ENCODE data around the gene UQCC5.

The UQCC5 gene

DNA sequence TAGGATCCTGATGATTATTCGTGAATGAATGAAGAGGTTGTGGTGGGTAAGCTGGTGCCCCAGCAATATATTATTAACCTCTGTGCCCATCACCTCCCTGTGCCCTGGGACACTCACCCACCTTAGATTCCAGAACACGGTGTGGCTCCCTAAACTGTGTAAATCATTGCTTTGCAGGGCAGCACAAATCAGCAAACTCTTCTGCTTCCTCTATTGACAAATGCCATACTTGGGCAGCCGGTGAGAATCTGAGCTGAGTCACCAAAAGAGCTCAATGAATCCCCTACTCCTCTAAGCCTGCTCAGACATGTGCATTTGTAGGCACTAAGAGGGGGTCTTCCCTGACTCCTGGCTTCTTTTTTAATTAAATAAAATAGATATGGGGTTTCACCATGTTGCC, 15.7 kb downstream of the UQCC5 start:
- DNase-seq (ENCODE audit: low spot score): no peak
- TF ChIP-seq CTCF (IDR thresholded peaks at IDR 0.05; ENCODE audit: borderline replicate concordance, control extremely low read depth, extremely low read depth, insufficient read depth, missing control alignments): no peak
- in situ Hi-C loops (cut with MboI; ENCODE audit: low sequenced_read_pairs, unreplicated experiment): no loop called here

DNA sequence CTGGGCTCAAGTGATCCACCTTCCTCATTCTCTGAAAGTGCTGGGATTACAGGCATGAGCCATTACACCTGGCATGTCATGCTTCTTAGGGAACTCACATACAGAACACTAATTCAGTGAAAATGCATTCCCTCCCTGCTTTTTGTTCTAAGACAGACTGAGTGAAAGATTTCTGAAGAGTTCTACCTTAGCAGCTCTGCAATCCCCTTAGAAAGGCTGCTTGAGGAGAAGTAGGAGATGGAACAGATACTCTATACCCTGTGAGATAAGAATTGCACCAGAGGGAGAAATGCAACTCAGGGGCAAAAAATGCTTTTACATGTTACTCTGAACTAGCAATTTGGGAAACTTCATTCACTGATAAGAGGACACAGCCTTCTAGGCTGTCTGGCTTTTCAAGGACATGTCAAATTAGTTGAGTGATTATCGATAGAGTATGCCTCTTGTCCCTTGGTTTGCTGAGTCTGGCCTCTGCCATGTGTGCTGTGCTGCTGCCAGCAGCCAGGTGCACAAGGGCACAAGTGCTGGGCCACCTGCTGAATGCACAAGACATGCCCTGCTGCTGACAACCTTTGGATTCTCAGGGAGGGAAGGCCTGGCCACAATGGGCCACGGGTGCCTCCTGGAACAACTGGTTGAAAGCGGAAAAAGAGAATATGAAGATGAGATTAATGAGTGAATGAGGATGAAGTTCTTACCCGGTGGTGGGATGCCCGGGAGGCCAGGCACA, 17.8 kb downstream of the UQCC5 start:
- in situ Hi-C loops (cut with MboI; ENCODE audit: low sequenced_read_pairs, unreplicated experiment): no loop called here
- TF ChIP-seq CTCF (IDR thresholded peaks at IDR 0.05; ENCODE audit: borderline replicate concordance, control extremely low read depth, extremely low read depth, insufficient read depth, missing control alignments): no peak
- DNase-seq (ENCODE audit: low spot score): no peak

DNA sequence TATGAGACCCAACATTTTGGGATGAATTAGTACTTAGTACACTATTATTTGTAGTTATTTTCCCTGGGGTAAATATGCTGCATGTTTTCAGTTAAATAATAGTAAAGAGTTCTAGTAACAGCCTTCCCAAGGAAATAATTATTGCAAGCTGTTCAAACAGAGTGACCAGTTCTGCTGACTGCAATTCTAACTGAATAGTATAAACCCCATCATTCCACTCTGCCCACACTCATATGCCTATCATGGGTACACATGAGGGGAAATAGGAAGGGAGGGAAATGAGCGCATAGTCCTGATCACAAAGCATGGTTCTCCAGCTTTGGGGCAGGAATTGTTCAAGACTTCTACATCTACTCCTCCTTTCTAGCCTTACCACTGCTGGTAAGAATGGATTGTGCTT, 18.7 kb downstream of the UQCC5 start:
- TF ChIP-seq CTCF (IDR thresholded peaks at IDR 0.05; ENCODE audit: borderline replicate concordance, control extremely low read depth, extremely low read depth, insufficient read depth, missing control alignments): no peak
- in situ Hi-C loops (cut with MboI; ENCODE audit: low sequenced_read_pairs, unreplicated experiment): no loop called here
- DNase-seq (ENCODE audit: low spot score): no peak

GRCh38 chr3:52557011-52557960, 20.9 kb downstream of the UQCC5 start:
- in situ Hi-C loops (cut with MboI; ENCODE audit: low sequenced_read_pairs, unreplicated experiment): no loop called here
- DNase-seq (ENCODE audit: low spot score): no peak
- TF ChIP-seq CTCF (IDR thresholded peaks at IDR 0.05; ENCODE audit: borderline replicate concordance, control extremely low read depth, extremely low read depth, insufficient read depth, missing control alignments): no peak

DNA sequence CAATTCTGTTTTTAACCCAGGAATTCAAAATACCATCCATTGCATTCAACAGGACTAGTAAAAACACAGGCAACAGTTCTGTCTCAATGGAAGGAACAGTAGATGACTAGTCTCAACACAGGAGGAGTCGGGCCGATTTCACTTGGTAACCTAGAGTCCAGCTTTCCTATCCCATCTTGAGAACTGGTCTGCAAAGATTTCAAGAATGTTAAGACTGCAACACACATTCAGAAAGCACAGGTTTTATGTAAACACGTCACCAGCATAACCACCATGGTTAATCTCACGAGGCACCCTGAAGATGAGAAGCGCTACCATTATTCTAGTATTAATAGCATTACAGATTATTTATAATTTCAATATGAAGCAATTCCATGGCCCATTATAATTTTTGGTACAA, 22.0 kb downstream of the UQCC5 start:
- DNase-seq (ENCODE audit: low spot score): no peak
- no peak for TF ChIP-seq CTCF (IDR thresholded peaks at IDR 0.05; ENCODE audit: borderline replicate concordance, control extremely low read depth, extremely low read depth, insufficient read depth, missing control alignments)
- in situ Hi-C loops (cut with MboI; ENCODE audit: low sequenced_read_pairs, unreplicated experiment): no loop called here

- in situ Hi-C loops (cut with MboI; ENCODE audit: low sequenced_read_pairs, unreplicated experiment): no loop called here
- no peak for DNase-seq (ENCODE audit: low spot score)
- TF ChIP-seq CTCF (IDR thresholded peaks at IDR 0.05; ENCODE audit: borderline replicate concordance, control extremely low read depth, extremely low read depth, insufficient read depth, missing control alignments): no peak
Measured at GRCh38 chr3:52561028-52561747, 24.8 kb downstream of the UQCC5 start.
